NCI-H69 (cell line): ENCODE data around the gene KRTAP9-6.
A peak's percentile ranks its signal among the peaks of the same experiment; 100 is the strongest.
"Not testable (repeated sequence)": the region's sequence is repeated elsewhere in the genome, so short reads cannot be mapped to it uniquely, and the experiment has no call there.

ENCODE experiments used
- DNase-seq: peaks from one replicate; lab custom pipeline; 2025; lab: John Stamatoyannopoulos, UW

Gene KRTAP9-6

DNA sequence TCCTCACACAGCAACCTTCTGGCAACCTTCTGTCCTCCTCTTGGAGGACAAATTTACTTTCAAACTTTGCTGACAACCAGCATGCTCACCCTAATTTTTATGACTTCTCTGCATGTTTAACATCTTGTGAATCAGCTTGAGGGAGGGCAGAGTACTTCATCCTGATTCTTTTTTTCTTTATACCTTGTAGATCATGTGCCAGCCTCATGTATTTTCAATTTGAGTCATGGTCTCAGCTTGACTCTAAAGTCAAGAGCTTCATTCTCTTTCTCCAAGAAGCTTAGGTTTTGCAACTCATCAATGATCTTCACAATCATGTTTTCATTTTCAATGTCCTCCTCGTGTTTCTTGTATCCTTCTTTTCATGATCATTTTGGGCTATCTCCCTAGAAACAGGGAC lies 6.7 kb downstream of the KRTAP9-6 start:
- DNase-seq, result no peak

DNA sequence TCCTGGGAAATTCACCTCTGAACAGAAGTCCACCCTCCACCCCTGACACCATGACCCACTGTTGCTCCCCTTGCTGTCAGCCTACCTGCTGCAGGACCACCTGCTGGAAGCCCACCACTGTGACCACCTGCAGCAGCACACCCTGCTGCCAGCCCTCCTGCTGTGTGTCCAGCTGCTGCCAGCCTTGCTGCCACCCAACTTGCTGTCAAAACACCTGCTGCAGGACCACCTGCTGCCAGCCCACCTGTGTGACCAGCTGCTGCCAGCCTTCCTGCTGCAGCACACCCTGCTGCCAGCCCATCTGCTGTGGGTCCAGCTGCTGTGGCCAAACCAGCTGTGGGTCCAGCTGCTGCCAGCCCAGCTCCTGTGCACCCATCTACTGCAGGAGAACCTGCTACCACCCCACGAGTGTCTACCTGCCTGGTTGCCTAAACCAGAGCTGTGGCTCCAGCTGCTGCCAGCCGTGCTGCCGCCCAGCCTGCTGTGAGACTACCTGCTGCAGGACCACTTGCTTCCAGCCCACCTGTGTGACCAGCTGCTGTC lies 10.5 kb downstream of the KRTAP9-6 start, which contains the start of gene KRTAP9-7:
Gene KRTAP9-7, plus strand, starts transcription at position 51 of the 543 bp plus-strand sequence. Its CDS starts 0 bp downstream, at position 51.
- DNase-seq, result not testable (repeated sequence)

DNA sequence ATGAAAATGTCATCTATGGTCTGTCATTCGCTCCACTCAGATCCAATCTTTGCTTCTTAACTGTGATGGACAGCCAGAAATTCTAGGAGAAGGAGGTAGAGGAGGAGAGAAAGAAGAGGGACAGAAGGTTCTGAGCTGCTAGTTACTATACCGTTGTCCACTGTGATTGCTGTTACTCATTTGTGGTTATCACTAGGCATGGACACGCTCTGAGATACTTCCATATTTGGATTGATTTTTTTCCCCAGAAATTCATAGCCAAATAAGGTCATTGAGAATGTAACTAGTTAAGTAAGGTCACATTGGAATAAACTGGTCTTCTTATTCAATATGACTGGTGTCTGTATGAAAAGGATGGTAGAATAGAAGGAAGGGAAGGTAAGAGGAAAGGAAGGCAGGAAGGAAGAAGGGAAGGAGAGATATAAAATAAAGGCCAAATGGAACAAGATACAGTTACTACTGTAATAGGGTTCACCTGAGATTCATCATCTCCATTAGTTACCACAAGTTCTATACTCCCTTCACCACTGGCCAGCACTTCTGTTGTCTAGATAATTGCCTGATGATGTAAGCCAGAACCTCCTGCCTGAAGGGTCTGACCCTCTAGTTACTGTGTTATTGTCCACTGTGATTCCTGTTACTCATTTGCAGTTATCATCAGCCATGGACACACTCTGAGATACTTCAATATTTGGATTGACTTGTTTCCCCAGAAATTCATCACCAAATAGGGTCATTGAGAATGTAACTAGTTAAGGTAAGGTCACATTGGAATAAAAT lies 13.2 kb downstream of the KRTAP9-6 start:
- no peak for DNase-seq

DNA sequence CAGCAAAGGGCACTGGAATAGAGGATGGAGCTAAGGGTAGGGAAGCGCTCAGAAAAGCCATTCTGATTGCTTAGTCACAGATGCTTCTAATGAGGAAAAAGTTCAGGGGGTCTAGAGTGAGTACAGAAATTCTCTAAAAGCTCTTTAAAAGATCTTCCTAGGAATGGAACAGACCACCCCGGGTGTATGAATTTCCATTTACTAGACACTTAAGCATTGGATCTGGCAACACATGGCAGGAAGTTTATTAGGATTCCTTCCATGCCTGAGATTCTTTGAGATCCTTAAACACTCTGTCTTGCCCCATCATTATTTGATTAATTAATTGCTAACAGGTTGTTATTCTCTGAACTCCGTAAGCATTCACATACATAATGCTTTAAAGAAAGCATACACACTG lies 18.9 kb downstream of the KRTAP9-6 start:
- no peak for DNase-seq

DNA sequence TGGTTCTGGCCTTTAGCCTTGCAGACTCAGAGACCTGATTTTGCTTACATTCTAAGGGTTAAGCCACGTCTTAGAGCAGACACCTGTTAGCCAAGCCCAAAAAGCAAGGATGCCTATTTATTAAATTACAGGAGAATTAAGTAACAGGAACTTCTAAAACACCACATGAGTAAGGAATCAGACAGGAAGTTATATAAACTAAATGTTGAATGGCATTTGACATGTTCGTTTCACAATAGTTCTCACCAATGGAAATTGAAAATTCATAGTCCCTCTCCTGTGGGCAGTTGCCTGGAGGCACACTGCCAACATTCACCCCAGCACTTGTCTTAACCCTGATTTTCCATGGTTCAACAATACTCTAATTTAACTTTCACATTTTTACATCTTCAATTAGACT lies 19.4 kb downstream of the KRTAP9-6 start:
- DNase-seq, result no peak

DNA sequence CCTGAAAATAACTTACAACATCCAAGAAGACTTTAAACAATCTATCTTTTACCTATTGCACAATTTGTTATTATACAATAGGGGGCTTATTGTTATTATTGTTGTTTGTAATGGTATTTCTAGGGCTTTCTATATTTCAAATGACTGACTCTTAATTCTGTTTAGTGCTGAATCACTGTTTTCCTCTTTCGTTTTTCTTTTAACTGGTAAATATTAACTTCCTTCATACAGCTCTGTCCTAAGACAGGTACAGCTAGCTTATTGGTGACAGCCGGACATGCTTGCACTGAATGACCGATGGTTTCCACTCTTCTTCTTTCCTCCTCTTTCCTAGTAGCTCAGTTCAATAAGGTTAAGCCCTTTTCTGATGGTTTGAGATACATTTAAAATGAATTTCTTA lies 21.9 kb downstream of the KRTAP9-6 start:
- DNase-seq, result no peak

DNA sequence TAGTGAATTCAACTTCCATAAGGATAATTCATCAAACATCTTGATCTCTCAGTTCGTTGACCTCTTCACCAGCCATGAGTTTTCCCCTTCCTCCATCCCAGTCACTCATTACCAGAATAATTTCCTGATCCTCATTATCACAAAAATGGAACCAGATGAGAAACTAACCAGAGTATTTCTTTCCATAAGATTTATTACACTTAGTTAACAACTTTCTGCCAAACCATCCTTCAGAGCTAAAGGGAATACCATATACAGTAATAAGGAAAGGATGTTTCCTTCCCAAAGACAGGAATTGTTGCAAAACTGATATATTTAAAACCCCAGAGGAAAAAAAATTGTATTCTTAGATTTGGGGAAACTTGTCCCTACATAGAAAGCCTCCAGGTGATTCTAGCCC lies 28.8 kb downstream of the KRTAP9-6 start:
- DNase-seq, result no peak

DNA sequence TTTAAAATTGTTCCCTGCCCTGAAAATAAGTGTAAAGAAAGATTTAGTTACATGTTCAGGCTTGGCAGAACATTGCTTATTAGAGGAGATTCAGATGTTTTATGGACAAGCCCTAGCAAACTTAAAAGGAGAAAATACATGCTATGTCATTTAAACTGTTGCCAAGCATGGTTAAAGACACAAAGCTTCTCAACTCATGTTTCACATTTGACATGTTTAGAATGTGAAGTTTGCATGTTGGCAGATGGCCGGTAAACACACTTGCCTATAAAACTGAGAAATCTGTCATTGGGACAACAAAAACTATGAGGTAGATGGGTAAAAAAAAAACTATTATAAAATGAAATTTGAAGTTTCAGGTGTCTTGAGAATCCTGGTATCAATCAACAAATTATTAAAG lies 31.7 kb downstream of the KRTAP9-6 start:
- DNase-seq, result no peak

DNA sequence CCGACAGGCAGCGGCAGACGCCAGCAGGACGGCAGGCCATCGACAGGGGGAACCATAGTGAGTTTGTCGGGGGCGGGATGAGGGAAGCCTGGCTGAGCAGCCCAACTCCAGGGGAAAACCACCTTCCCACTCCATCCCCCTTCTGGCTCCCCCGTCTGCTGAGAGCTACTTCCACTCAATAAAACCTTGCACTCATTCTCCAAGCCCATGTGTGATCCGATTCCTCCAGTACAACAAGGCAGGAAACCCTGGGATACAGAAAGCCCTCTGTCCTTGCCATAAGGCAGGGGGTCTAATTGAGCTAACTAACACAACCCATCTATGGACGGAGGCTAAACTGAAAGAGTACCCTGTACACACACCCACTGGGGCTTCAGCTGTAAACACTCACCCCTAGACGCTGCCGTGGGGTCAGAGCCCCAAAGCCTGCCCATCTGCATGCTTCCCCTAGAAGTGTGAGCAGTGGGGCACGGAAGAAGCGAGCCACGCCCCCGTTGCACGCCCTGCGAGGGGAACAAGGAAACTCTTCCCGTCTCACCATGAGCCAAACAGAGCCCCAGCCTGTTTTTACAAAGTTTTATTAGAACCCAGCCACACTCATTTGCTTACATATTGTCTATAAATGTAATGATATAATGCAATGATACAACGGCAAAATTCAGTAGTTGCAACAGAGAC lies 33.4 kb downstream of the KRTAP9-6 start:
- DNase-seq, result no peak

DNA sequence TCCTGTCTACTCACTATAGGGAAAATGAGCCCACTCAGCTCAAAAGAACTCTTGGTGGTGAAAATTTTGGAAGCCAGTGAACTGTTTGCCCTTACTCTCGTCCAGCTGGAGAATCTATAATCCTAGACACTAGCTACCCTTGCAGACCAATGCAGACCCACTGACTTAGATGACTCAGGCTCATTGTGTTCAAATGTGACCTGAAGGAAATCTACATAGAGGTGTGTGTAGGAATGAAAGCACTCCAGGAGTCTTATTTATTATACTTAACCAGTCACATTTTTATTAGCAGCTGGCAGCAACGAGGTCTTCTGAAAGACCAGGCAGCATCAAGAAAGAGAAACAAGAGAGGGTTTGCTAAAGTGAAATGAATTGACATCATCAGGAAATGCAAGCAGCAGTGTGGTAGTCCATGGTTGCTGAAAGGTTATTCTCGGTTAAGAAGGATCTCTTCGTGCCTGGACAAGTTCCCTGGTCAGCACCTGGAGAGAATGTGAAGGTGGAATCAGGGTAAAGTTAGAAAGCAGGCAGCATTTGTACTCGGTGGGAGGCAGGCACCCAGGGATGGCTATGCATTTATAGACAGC lies 36.1 kb downstream of the KRTAP9-6 start:
- DNase-seq, result no peak

DNA sequence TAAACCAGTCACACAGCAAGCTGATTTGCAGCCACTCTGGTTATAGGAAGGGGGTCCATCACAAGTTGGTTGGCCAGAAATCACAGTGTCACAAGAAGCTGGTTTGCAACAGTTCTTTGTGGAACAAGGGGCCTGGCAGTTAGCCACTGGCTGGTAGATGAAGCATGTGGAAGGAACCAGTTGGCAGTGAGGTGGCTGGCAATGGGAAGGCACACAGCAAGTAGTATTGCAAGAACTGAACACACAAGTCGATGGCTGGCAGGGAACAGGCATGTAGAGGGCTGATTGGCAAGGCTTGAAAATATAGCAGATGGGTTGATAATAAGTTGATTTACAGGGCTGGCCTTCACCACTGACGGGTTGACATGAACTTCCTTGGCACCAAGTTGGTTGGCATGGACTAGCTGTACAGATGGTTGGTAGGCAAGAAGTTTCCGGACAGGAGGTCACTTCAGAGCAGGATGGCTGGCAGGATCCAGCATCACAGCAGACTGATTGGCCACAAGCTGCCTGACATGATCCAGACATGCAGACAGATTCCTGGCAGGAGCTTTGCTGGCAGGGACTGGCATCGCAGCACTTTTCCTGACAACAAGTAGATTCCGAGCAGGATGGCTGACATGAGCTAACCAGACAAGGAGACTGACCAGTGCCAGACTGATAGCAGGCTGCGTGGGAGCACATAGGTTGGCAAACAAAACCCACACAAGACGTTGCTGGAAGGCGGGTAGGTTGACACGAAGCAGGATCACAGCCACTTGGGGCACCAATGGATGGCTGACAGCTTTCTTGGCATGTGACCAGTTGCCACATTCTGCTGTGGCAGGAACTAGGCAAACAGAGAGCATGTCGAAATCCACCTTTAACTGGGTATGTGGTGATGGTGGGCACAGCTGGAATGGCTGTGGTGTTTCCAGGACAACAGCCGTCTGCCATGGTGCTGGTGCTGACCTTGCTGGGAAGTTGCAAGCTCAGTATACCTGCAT lies 37.0 kb downstream of the KRTAP9-6 start, which contains the start of gene KRTAP29-1:
Gene KRTAP29-1, minus strand, starts transcription at position 936 of the 986 bp plus-strand sequence. Its CDS starts 0 bp downstream, at position 936.
- no peak for DNase-seq

DNA sequence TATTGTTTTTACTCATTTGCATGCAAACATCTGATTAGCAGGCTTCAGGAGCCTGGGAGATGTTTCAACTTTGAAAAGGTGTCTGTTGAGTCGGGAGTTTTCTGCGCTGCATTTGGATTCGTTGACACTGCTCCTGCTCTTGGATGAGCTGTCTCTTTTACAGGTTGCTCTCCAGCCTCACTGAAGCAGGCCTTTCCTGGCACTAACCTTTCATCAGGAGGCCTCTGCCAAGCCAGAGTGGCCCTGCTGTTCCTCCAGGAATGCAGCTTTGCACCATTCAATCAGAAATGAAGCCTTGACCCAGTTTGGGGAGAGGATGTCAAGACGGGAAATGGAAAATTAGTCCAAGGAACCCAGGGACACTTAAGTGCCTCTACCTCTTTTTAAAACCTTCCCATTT lies 37.8 kb downstream of the KRTAP9-6 start:
- no peak for DNase-seq

DNA sequence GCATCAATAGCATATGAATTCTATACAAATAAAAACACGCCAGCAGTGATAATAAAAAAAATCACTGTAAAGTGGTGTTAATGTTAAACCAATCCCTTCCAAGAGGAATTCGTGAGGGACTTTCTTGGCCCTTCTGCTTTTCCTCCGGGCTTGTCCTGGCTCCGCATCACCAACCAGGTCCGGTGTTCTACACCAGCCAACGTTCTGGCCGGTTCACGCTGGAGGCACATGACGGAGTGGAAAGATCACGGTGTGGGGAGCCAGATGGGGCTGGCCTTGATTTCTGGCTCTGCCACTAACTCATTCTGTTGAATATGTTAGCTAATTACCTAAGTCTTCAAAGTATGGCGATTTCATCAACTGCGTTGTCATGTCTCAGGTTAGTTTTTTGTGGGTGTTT lies 38.9 kb downstream of the KRTAP9-6 start:
- no peak for DNase-seq

DNA sequence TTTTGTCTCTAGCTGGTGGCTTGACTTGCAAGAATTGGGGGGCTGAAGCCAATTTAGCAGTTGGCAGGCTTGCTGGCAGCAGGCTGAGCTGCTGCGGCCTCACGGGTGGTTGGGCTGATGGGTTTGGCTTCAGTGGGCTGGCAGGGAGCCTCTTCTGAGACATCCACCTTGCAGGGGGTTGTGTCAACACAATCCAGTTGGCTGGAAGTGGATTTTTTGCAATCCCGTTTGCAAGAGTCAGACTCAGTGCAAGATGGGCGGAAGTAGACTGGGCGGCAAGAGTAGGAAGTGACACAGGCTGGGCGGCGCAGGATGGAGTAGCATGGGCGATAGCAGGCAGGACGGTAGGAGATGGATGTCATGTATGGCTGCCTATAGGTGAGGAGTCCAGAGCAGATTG lies 42.5 kb downstream of the KRTAP9-6 start:
- no peak for DNase-seq

DNA sequence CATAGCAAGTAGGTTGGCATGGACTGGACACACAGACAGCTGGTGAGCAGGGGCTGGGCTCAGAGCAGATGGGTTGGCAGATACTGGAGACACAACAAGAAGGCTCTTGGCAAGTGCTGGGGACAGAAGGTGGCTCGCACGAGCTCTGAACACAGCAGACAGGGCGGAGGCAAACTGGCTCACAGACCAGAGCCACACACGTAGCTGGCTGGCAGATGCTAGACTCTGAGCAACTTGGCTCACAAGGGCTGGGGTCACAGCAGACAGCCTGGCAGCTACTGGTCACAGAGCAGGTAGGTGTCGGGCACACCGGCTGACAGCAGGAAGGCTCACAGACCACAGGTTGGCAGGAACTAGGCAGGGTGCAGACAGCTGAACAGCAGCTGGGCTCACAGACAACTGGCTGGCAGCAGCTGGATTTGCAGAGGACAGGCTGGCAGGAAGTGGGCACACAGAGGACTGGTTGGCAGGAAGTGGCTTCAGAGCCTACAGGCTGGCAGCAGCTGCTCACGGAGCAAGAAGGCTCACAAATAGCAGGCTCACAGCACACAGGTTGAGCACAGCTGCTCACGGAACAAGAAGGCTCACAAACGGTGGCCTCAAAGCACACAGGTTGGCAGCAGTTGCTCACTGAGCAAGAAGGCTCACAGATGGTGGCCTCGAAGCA lies 43.2 kb downstream of the KRTAP9-6 start:
- DNase-seq, result peak; percentile 61

DNA sequence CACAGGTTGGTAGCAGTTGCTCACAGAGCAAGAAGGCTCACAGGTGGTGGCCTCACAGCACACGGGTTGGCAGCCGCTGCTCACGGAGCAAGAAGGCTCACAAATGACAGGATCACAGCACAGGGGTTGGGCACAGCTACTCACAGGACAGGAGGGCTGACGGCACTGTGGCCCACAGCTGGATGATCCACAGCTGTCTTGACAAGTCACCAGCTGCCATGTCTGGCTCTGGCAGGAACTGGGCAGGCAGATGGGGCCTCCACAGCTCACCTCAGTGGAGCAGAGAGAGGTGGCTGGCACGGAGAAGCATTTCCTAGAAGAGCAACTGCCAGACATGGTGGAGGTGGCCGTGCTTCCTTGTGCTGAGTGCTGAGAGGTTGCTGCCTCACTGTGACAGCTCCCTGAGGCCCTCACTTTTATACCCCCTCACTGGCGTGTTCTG lies 43.8 kb downstream of the KRTAP9-6 start, which contains the start of gene KRTAP16-1:
Gene KRTAP16-1, minus strand, starts transcription at position 392 of the 442 bp plus-strand sequence. Its CDS starts 56 bp downstream, at position 336.
- DNase-seq, result no peak

DNA sequence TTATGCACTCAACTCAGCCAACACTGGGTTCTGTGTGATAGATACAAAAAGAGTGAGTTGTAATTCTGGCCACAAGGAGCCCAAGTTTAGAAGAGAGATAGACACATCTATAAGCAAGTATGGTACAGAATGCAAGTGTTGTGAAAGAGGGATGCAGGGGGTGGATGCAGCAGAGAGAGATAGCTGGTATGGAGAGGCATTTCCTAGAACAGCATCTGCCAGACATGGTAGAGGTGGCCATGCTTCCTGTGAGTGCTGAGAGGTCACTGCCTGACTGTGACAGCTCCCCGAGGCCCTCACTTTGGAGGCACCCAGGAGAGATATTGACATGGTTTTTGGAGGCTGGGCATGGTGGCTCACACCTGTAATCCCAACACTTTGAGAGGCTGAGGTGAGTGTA lies 45.9 kb downstream of the KRTAP9-6 start:
- no peak for DNase-seq

DNA sequence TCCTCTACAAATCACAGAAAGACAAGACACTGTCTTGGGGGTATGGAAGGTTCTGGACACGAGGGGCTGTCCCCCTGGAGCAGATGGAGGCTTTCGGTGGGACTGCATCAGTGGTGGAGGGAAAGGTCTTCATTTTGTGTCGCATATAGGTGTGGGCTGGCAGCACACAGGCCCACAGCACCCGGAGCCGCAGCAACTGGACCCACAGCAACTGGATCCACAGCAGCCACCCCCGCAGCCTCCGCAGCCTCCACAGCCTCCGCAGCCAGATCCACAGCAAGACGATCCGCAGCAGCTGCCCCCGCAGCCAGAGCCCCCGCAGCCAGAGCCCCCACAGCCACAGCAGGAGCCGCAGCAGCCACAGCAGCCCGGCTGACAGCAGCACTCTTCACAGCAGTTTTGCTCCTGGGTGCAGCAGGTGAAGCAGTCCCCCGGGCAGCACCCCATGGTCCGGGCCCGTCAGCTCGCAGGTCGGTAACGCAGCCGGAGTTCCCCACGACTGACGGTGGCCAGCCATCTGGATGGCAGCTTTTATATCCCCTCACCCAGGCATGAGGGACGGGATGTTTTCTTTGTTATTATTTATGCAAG lies 50.1 kb downstream of the KRTAP9-6 start, which contains the start of gene KRTAP17-1:
Gene KRTAP17-1, minus strand, starts transcription at position 507 of the 591 bp plus-strand sequence. Its CDS starts 60 bp downstream, at position 447.
- DNase-seq, result no peak
